Tibial nerve (tissue), 4 donors: ENCODE measurements around the gene CDNF. TPM values are rescaled to one million over a fixed set of nuclear protein-coding genes. Genes with fewer than 3 reads are reported as not detected.
A peak's percentile ranks its signal among the peaks of the same experiment; 100 is the strongest.
"Not testable (repeated sequence)": the region's sequence is repeated elsewhere in the genome, so short reads cannot be mapped to it uniquely, and the experiment has no call there.

Experiments
- DNase-seq, 2 donors: peaks; one replicate each; pipeline ENCODE4 v3.0.0-alpha.2; 2019; ENCODE audit warnings: low spot score in 2 of 2
- H3K27ac ChIP-seq, 4 donors: fragments of 200-600 bp; sonication (generic) in 3 of 4; one replicate each; pipeline ENCODE4 v1.5.1; 2017 to 2019; ENCODE audit warnings: mild to moderate bottlenecking in 1 of 4
- H3K27me3 ChIP-seq, 2 donors: fragments of 200-600 bp; sonication (generic) in 1 of 2; one replicate each; pipeline versions ENCODE4 v1.5.1 to v1.6.0; 2017 to 2019
- H3K36me3 ChIP-seq, 3 donors: fragments of 200-600 bp; sonication (generic); one replicate each; pipeline ENCODE4 v1.5.1; 2018 to 2019
- H3K4me1 ChIP-seq, 4 donors: fragments of 200-600 bp; sonication (generic) in 3 of 4; one replicate each; pipeline ENCODE4 v1.5.1; 2017 to 2019
- H3K4me3 ChIP-seq, 4 donors: fragments of 200-600 bp; sonication (generic) in 3 of 4; one replicate each; pipeline ENCODE4 v1.5.1; 2017 to 2019; ENCODE audit warnings: mild to moderate bottlenecking in 1 of 4, moderate library complexity in 1 of 4
- H3K9me3 ChIP-seq, 4 donors: fragments of 200-600 bp; sonication (generic) in 3 of 4; one replicate each; pipeline ENCODE4 v1.5.1; 2017 to 2019
- CTCF ChIP-seq, 5 experiments: fragments of 200-600 bp in 3 of 5; fragments of 450-650 bp in 2 of 5; sonication (generic) in 3 of 5; IDR thresholded peaks; one replicate each; pipeline ENCODE4 v1.5.1; 2016 to 2019; ENCODE audit warnings: antibody characterized with exemption in 5 of 5, mild to moderate bottlenecking in 3 of 5, moderate library complexity in 2 of 5
- EP300 ChIP-seq, 2 donors: sonication (generic); formaldehyde crosslinking; IDR thresholded peaks; one replicate each; pipeline ENCODE4 v1.6.1; 2017; ENCODE audit warnings: antibody characterized with exemption in 2 of 2, mild to moderate bottlenecking in 1 of 2
- POLR2A ChIP-seq, 2 donors: fragments of 450-650 bp; IDR thresholded peaks; one replicate each; pipeline ENCODE4 v1.6.1; 2017; ENCODE audit warnings: antibody characterized with exemption in 2 of 2, mild to moderate bottlenecking in 2 of 2, moderate library complexity in 2 of 2
- WGBS, 2 donors: methylation state at CpG; one replicate each; pipeline ENCODE4 v1.1.5; 2018; 5-methylcytosine and 5-hydroxymethylcytosine counted together
- total RNA-seq, 4 donors: library from RNA; depleted of rRNA; stranded (reverse); fragments of >200 nt; gene quantifications; one replicate each; pipeline ENCODE4 v1.1.0, GENCODE V29; 2016

The CDNF gene
- total RNA-seq, 4 donors from 2014 or later, result 1.2 to 5.0 (median 4.6) TPM; not detected in 1

GRCh38 chr10:14873090-14873760 is 35.4 kb upstream of the CDNF start:
- WGBS, 2 donors, result 63 to 72% methylated on average over 2 of the region's 2 CpGs

DNA sequence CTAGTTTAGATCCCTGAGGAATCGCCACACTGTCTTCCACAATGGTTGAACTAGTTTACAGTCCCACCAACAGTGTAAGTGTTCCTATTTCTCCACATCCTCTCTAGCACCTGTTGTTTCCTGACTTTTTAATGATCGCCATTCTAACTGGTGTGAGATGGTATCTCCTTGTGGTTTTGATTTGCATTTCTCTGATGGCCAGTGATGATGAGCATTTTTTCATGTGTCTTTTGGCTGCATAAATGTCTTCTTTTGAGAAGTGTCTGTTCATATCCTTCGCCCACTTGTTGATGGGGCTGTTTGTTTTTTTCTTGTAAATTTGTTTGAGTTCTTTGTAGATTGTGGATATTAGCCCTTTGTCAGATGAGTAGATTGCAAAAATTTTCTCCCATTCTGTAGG is 27.0 kb upstream of the CDNF start:
- not testable (repeated sequence) for H3K4me1 ChIP-seq, H3K9me3 ChIP-seq, DNase-seq, H3K27me3 ChIP-seq, H3K4me3 ChIP-seq, H3K27ac ChIP-seq
- 95% methylated on average over 3 of the region's 3 CpGs for WGBS, 2 donors
- peaks cover 2 to 77% (median 13%) of the 10 kb centered on the region in 3 donors for H3K36me3 ChIP-seq

More at GRCh38 chr10:14873090-14873760, 35.4 kb upstream of the CDNF start:
- Histone ChIP-seq H3K4me3 (no peak overlapping the region), H3K36me3 (peaks cover under 1 to 27% (median 2%) of the 10 kb centered on the region in 3 donors), H3K27me3 (no peaks in the 10 kb centered on the region), H3K27ac (no peak overlapping the region), H3K4me1 (peaks cover 0 to 17% (median 2%) of the 10 kb centered on the region in 4 donors), H3K9me3 (no peaks in the 10 kb centered on the region)
- TF ChIP-seq EP300 (IDR thresholded peaks at IDR 0.05), result no peak
- no peak for TF ChIP-seq CTCF (IDR thresholded peaks at IDR 0.05)
- no peak for TF ChIP-seq POLR2A (IDR thresholded peaks at IDR 0.05)
- no peak for DNase-seq

- not testable (repeated sequence) for H3K4me1 ChIP-seq, DNase-seq, H3K27ac ChIP-seq, H3K4me3 ChIP-seq, H3K27me3 ChIP-seq, H3K9me3 ChIP-seq
- H3K36me3 ChIP-seq, result peaks cover 2 to 73% (median 13%) of the 10 kb centered on the region in 3 donors
- WGBS, 2 donors, result 95 to 98% methylated on average over 6 of the region's 6 CpGs
Observed at GRCh38 chr10:14864466-14864865, 26.6 kb upstream of the CDNF start.

GRCh38 chr10:14860791-14861190 is 23.0 kb upstream of the CDNF start:
- Histone ChIP-seq H3K27me3 (no peaks in the 10 kb centered on the region), H3K4me3 (no peak overlapping the region), H3K36me3 (peaks cover 0 to 70% (median 0%) of the 10 kb centered on the region in 3 donors), H3K4me1 (no peaks in the 10 kb centered on the region), H3K27ac (peak overlapping the region in 1 of 4 donors; percentile 40), H3K9me3 (no peaks in the 10 kb centered on the region)
- no peak for DNase-seq
- TF ChIP-seq POLR2A (IDR thresholded peaks at IDR 0.05) (no peak), EP300 (IDR thresholded peaks at IDR 0.05) (no peak), CTCF (IDR thresholded peaks at IDR 0.05) (no peak)
- WGBS, 2 donors, result 91 to 100% methylated on average over 1 of the region's 1 CpG

DNA sequence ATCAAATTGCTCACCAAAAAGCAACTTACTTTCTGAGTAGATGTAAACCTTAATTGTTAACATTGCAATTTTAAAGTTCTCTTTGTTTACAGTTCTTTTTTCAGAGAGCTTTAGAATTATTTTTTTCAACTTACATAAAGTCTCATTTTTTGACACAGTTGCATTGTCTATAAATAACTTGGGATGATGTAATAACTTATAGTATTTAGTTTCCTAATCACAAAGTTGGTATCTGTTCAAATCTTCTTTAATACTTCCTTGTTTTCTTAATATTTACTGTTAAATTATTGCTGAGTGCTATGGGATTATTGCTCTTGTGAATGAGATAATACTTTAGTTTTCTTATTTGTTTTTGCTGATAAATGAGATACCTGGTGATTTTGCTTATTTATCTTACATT is 21.9 kb upstream of the CDNF start:
- Histone ChIP-seq H3K9me3 (no peaks in the 10 kb centered on the region), H3K4me1 (no peaks in the 10 kb centered on the region), H3K36me3 (peaks cover 0 to 65% (median 0%) of the 10 kb centered on the region in 3 donors), H3K27ac (no peak overlapping the region), H3K4me3 (no peak overlapping the region), H3K27me3 (no peaks in the 10 kb centered on the region)
- no peak for DNase-seq
- TF ChIP-seq POLR2A (IDR thresholded peaks at IDR 0.05), result no peak
- no peak for TF ChIP-seq EP300 (IDR thresholded peaks at IDR 0.05)
- TF ChIP-seq CTCF (IDR thresholded peaks at IDR 0.05), result no peak

- no peaks in the 10 kb centered on the region for H3K27me3 ChIP-seq
- DNase-seq, result no peak
- H3K4me3 ChIP-seq, result no peak overlapping the region
- no peak overlapping the region for H3K27ac ChIP-seq
- H3K36me3 ChIP-seq, result peaks cover 0 to 72% (median 0%) of the 10 kb centered on the region in 3 donors
- H3K9me3 ChIP-seq, result no peaks in the 10 kb centered on the region
- TF ChIP-seq CTCF (IDR thresholded peaks at IDR 0.05) (no peak), POLR2A (IDR thresholded peaks at IDR 0.05) (no peak)
- no peaks in the 10 kb centered on the region for H3K4me1 ChIP-seq
- 87 to 90% methylated on average over 5 of the region's 5 CpGs for WGBS, 2 donors
Observed at GRCh38 chr10:14859043-14859442, 21.2 kb upstream of the CDNF start.
